ENCODE results near the gene ZNF660. TPM values are rescaled to one million over a fixed set of nuclear protein-coding genes. Genes with fewer than 3 reads are reported as not detected.
A peak's percentile ranks its signal among the peaks of the same experiment; 100 is the strongest.

Gene ZNF660
- total and polyA plus RNA-seq, 7 donors: 0.60 to 4.9 (median 2.8) TPM; not detected in 1

- no peak for DNase-seq
- H3K4me1 ChIP-seq: peaks cover 0 to 14% (median 10%) of the 10 kb centered on the region in 4 donors
- H3K27me3 ChIP-seq: peaks cover 0 to 16% (median 0%) of the 10 kb centered on the region in 3 donors
- peaks cover 0 to 5% (median 0%) of the 10 kb centered on the region in 4 donors for H3K9me3 ChIP-seq
- H3K4me3 ChIP-seq: peak overlapping the region; percentile 62 to 85 (median 78)
- TF ChIP-seq CTCF (IDR thresholded peaks at IDR 0.05) (no peak), EP300 (IDR thresholded peaks at IDR 0.05) (no peak), POLR2AphosphoS5 (IDR thresholded peaks at IDR 0.05) (no peak), POLR2A (IDR thresholded peaks at IDR 0.05) (no peak)
- no peak overlapping the region for H3K27ac ChIP-seq
- 16 to 26% methylated on average over 5 of the region's 5 CpGs for WGBS, 2 donors
- intact Hi-C loops (cut with DNase I): loop anchor here (1.0 kb wide), 1 partner anchor 44 kb away; no protein-coding TSS in a partner anchor
- peaks cover 0 to 13% (median 0%) of the 10 kb centered on the region in 4 donors for H3K36me3 ChIP-seq
Observed at GRCh38 chr3:44555723-44556122, 29.0 kb upstream of the ZNF660 start.

GRCh38 chr3:44557074-44557473, 27.7 kb upstream of the ZNF660 start:
- intact Hi-C loops (cut with DNase I): no loop called here
- no peak for DNase-seq
- Histone ChIP-seq H3K27me3 (peaks cover 0 to 7% (median 0%) of the 10 kb centered on the region in 3 donors), H3K4me3 (no peak overlapping the region), H3K4me1 (peaks cover 0 to 14% (median 10%) of the 10 kb centered on the region in 4 donors), H3K9me3 (peaks cover 0 to 5% (median 0%) of the 10 kb centered on the region in 4 donors), H3K36me3 (peaks cover 0 to 25% (median 0%) of the 10 kb centered on the region in 4 donors), H3K27ac (no peak overlapping the region)
- no peak for TF ChIP-seq CTCF (IDR thresholded peaks at IDR 0.05)
- no peak for TF ChIP-seq POLR2AphosphoS5 (IDR thresholded peaks at IDR 0.05)
- no peak for TF ChIP-seq POLR2A (IDR thresholded peaks at IDR 0.05)
- 97 to 98% methylated on average over 9 of the region's 9 CpGs for WGBS, 2 donors

GRCh38 chr3:44561076-44561475, 23.7 kb upstream of the ZNF660 start:
- TF ChIP-seq POLR2A (IDR thresholded peaks at IDR 0.05) (no peak), CTCF (IDR thresholded peaks at IDR 0.05) (no peak), EP300 (IDR thresholded peaks at IDR 0.05) (no peak), POLR2AphosphoS5 (IDR thresholded peaks at IDR 0.05) (no peak)
- H3K9me3 ChIP-seq: peaks cover 0 to 6% (median 0%) of the 10 kb centered on the region in 4 donors
- H3K4me3 ChIP-seq: no peak overlapping the region
- WGBS, 2 donors: 88 to 97% methylated on average over 1 of the region's 1 CpG
- H3K27ac ChIP-seq: no peak overlapping the region
- peaks cover 0 to 5% (median 3%) of the 10 kb centered on the region in 4 donors for H3K4me1 ChIP-seq
- no peak for DNase-seq
- no peaks in the 10 kb centered on the region for H3K27me3 ChIP-seq
- intact Hi-C loops (cut with DNase I): no loop called here
- H3K36me3 ChIP-seq: peaks cover 0 to 40% (median 3%) of the 10 kb centered on the region in 4 donors

GRCh38 chr3:44562147-44562546, 22.6 kb upstream of the ZNF660 start:
- Histone ChIP-seq H3K36me3 (peaks cover 0 to 46% (median 3%) of the 10 kb centered on the region in 4 donors), H3K9me3 (peaks cover 0 to 6% (median 0%) of the 10 kb centered on the region in 4 donors), H3K27ac (no peak overlapping the region), H3K4me1 (no peaks in the 10 kb centered on the region), H3K27me3 (no peaks in the 10 kb centered on the region), H3K4me3 (no peak overlapping the region)
- TF ChIP-seq POLR2AphosphoS5 (IDR thresholded peaks at IDR 0.05) (no peak), CTCF (IDR thresholded peaks at IDR 0.05) (no peak), POLR2A (IDR thresholded peaks at IDR 0.05) (no peak), EP300 (IDR thresholded peaks at IDR 0.05) (no peak)
- WGBS, 2 donors: 93 to 94% methylated on average over 3 of the region's 3 CpGs
- DNase-seq: no peak
- intact Hi-C loops (cut with DNase I): no loop called here

- WGBS, 2 donors: 100% methylated on average over 1 of the region's 1 CpG
- DNase-seq: no peak
- Histone ChIP-seq H3K27ac (no peak overlapping the region), H3K4me1 (no peaks in the 10 kb centered on the region), H3K9me3 (peaks cover 3 to 29% (median 9%) of the 10 kb centered on the region in 4 donors), H3K27me3 (no peaks in the 10 kb centered on the region), H3K36me3 (peaks cover 10 to 61% (median 24%) of the 10 kb centered on the region in 4 donors), H3K4me3 (no peak overlapping the region)
- no peak for TF ChIP-seq POLR2AphosphoS5 (IDR thresholded peaks at IDR 0.05)
- no peak for TF ChIP-seq CTCF (IDR thresholded peaks at IDR 0.05)
- TF ChIP-seq EP300 (IDR thresholded peaks at IDR 0.05): no peak
- TF ChIP-seq POLR2A (IDR thresholded peaks at IDR 0.05): no peak
- intact Hi-C loops (cut with DNase I): no loop called here
Observed at GRCh38 chr3:44568561-44568960, 16.2 kb upstream of the ZNF660 start.

All from sigmoid colon (tissue), 7 donors.